NCI-H345 treated with DMSO at 0.1 percent for 48 hours (cell line): ENCODE results near the gene PXDN.

Experiments
- DNase-seq: peaks from one replicate; lab custom pipeline; 2025; ENCODE audit not compliant: unreplicated experiment; lab: John Stamatoyannopoulos, UW

PXDN gene

GRCh38 chr2:1755436-1756191, 11.3 kb upstream of the PXDN start:
- no peak for DNase-seq

GRCh38 chr2:1754461-1755170, 10.3 kb upstream of the PXDN start:
- no peak for DNase-seq

GRCh38 chr2:1754046-1754445, 9.7 kb upstream of the PXDN start:
- no peak for DNase-seq

- DNase-seq, result no peak
These were observed 8.4 kb upstream of the PXDN start for GRCh38 chr2:1752751-1753150.

GRCh38 chr2:1751767-1752725, 7.7 kb upstream of the PXDN start:
- DNase-seq, result no peak

- DNase-seq, result peak; percentile 81
These were observed 6.8 kb upstream of the PXDN start for GRCh38 chr2:1750933-1751766.

GRCh38 chr2:1750270-1750932, 6.1 kb upstream of the PXDN start:
- DNase-seq, result no peak

GRCh38 chr2:1749489-1750119, 5.3 kb upstream of the PXDN start:
- no peak for DNase-seq

GRCh38 chr2:1748741-1749488, 4.6 kb upstream of the PXDN start:
- no peak for DNase-seq

GRCh38 chr2:1748176-1748740, 3.9 kb upstream of the PXDN start:
- no peak for DNase-seq

GRCh38 chr2:1747065-1747941, 3.0 kb upstream of the PXDN start:
- no peak for DNase-seq

- no peak for DNase-seq
These were observed 2.1 kb upstream of the PXDN start for GRCh38 chr2:1746174-1747064.

- no peak for DNase-seq
These were observed 1.1 kb upstream of the PXDN start for GRCh38 chr2:1745171-1746023.

- no peak for DNase-seq
These were observed 217 bp downstream of the PXDN start for GRCh38 chr2:1744151-1744445.

- DNase-seq, result no peak
These were observed 742 bp downstream of the PXDN start for GRCh38 chr2:1743396-1744150.
